Liver (tissue), 3 donors: Measurements from ENCODE around the gene LIPI.

Source experiments
- ATF3 ChIP-seq: IDR thresholded peaks from 2 replicates; pipeline ENCODE4 v1.6.1; 2016; ENCODE audit warnings: antibody characterized with exemption
- CTCF ChIP-seq: fragments of 150-350 bp; IDR thresholded peaks from 2 replicates; pipeline ENCODE4 v1.5.1; 2017; ENCODE audit warnings: improper control_type of control experiment, low read depth, low read length; ENCODE audit not compliant: missing input control
- GABPA ChIP-seq, 2 donors: IDR thresholded peaks in 1 of 2; conservative IDR thresholded peaks in 1 of 2; 2 replicates each; pipeline ENCODE4 v1.6.1; 2016; ENCODE audit warnings: antibody characterized with exemption in 2 of 2, mild to moderate bottlenecking in 1 of 2, moderate library complexity in 1 of 2
- HNF4A ChIP-seq, 2 donors: conservative IDR thresholded peaks; 2 replicates each; pipeline ENCODE4 v1.6.1; 2016; ENCODE audit warnings: antibody characterized with exemption in 2 of 2, mild to moderate bottlenecking in 2 of 2
- MAX ChIP-seq: IDR thresholded peaks from 2 replicates; pipeline ENCODE4 v1.6.1; 2016; ENCODE audit warnings: antibody characterized with exemption
- RAD21 ChIP-seq, 2 donors: IDR thresholded peaks; 2 replicates each; pipeline ENCODE4 v1.6.1; 2016; ENCODE audit warnings: antibody characterized with exemption in 2 of 2, mild to moderate bottlenecking in 2 of 2
- donor health status: healthy.
- donor health status: healthy.

GRCh38 chr21:14096577-14096976 is 114.2 kb downstream of the LIPI start:
- TF ChIP-seq CTCF (no peak), ATF3 (no peak), GABPA (IDR thresholded peaks at IDR 0.05 in 1 of 2, conservative IDR thresholded peaks at IDR 0.05 in 1 of 2) (no peak), HNF4A (conservative IDR thresholded peaks at IDR 0.05) (no peak), MAX (no peak), RAD21 (IDR thresholded peaks at IDR 0.05) (no peak)
